NB4 (cell line): ENCODE results near the gene TSNAXIP1.
A peak's percentile ranks its signal among the peaks of the same experiment; 100 is the strongest.

Experiments
- DNase-seq: peaks from one replicate; pipeline ENCODE4 v3.0.0; 2010; ENCODE audit warnings: low read depth
- H3K4me3 ChIP-seq: one replicate; pipeline ENCODE4 v1.5.1; 2011; ENCODE audit warnings: mild to moderate bottlenecking, low read depth, low read length, moderate library complexity
- MAX ChIP-seq: IDR thresholded peaks from 2 replicates; pipeline ENCODE4 v1.6.1; 2011; ENCODE audit warnings: low read depth, low read length
- MYC ChIP-seq: IDR thresholded peaks from 2 replicates; pipeline ENCODE4 v1.6.1; 2011; ENCODE audit warnings: low read depth, low read length
- POLR2A ChIP-seq: IDR thresholded peaks from 2 replicates; pipeline ENCODE4 v1.6.1; 2011; ENCODE audit warnings: mild to moderate bottlenecking; ENCODE audit not compliant: insufficient read length; ENCODE audit errors: extremely low read depth
- TF ChIP-seq, protein P1 (sequence below): IDR thresholded peaks from one replicate; pipeline ENCODE4 v1.5.1; 2012; ENCODE audit warnings: low read depth, low read length

The TSNAXIP1 gene

GRCh38 chr16:67856927-67857546 lies 50.3 kb downstream of the TSNAXIP1 start:
- no peak for DNase-seq
- TF ChIP-seq MYC (no peak), MAX (no peak), POLR2A (no peak)
- TF ChIP-seq, protein P1, sequence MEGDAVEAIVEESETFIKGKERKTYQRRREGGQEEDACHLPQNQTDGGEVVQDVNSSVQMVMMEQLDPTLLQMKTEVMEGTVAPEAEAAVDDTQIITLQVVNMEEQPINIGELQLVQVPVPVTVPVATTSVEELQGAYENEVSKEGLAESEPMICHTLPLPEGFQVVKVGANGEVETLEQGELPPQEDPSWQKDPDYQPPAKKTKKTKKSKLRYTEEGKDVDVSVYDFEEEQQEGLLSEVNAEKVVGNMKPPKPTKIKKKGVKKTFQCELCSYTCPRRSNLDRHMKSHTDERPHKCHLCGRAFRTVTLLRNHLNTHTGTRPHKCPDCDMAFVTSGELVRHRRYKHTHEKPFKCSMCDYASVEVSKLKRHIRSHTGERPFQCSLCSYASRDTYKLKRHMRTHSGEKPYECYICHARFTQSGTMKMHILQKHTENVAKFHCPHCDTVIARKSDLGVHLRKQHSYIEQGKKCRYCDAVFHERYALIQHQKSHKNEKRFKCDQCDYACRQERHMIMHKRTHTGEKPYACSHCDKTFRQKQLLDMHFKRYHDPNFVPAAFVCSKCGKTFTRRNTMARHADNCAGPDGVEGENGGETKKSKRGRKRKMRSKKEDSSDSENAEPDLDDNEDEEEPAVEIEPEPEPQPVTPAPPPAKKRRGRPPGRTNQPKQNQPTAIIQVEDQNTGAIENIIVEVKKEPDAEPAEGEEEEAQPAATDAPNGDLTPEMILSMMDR = no peak
- H3K4me3 ChIP-seq = no peak overlapping the region

DNA sequence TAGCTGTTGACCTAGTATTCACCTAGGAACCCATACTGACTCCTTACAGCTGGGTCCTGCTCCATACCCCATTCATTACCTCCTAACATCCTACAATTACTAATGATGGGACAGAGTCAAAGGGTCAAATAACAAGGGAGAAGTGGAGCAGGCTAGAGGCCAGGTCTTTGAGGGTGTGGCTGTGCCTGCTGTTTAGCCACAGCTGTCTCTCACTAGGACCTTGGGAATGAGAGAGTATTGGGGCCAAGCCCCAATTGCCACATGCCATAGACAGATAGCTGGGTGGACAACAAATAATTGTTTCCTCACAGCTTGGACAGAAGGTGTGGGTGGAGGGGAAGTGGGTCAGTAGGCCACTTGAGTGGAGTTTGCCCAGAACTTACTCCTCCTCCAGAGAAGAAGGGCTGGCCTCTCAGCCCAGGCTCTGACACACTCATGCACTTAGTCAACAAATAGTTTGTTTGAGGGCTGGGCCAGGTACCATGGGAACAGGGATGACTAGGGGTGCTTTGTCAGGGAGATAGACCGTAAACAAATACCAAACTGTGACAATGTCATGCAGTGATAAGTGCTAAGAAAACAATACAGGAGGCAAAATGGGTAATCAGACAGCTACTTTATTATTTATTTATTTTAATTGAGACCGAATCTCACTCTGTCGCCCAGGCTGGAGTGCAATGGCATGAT lies 51.0 kb downstream of the TSNAXIP1 start:
- no peak overlapping the region for H3K4me3 ChIP-seq
- TF ChIP-seq POLR2A = no peak
- TF ChIP-seq, protein P1 = no peak
- TF ChIP-seq MYC = no peak
- no peak for TF ChIP-seq MAX
- peak; percentile 30 for DNase-seq

DNA sequence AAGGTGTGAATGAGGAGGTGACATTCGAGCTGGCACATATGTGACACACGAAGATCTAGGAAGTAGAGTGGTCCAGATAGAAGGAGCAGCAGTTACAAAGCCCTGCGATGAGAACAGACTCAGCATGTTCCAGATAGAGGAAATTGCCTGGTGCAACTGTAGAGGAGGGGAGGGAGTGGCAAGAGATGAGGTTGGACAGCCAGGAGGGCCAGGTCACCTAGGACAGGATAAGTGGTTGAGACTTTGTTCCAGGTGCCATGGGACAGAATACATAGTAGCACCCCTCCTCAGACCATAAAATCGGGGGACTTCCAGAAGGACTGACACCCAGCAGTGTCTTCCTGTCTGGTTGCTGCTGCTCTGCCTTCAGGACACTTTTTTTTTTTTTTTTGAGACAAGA lies 51.8 kb downstream of the TSNAXIP1 start:
- no peak for TF ChIP-seq MYC
- DNase-seq = no peak
- H3K4me3 ChIP-seq = no peak overlapping the region

- no peak for DNase-seq
- TF ChIP-seq POLR2A = no peak
- no peak for TF ChIP-seq MYC
- no peak for TF ChIP-seq MAX
- TF ChIP-seq, protein P1 = no peak
- no peak overlapping the region for H3K4me3 ChIP-seq
These were observed 54.1 kb downstream of the TSNAXIP1 start for GRCh38 chr16:67860589-67861398.

- TF ChIP-seq MYC (no peak), POLR2A (no peak), MAX (no peak)
- TF ChIP-seq, protein P1 = no peak
- no peak overlapping the region for H3K4me3 ChIP-seq
- DNase-seq = no peak
These were observed 55.2 kb downstream of the TSNAXIP1 start for GRCh38 chr16:67861877-67862276.
